ENCODE measurements around the gene SHISAL1. TPM values are rescaled to one million over a fixed set of nuclear protein-coding genes. Genes with fewer than 3 reads are reported as not detected.

Gene SHISAL1
- total RNA-seq, 1 experiment from 2014 or later: 2.9 TPM

DNA sequence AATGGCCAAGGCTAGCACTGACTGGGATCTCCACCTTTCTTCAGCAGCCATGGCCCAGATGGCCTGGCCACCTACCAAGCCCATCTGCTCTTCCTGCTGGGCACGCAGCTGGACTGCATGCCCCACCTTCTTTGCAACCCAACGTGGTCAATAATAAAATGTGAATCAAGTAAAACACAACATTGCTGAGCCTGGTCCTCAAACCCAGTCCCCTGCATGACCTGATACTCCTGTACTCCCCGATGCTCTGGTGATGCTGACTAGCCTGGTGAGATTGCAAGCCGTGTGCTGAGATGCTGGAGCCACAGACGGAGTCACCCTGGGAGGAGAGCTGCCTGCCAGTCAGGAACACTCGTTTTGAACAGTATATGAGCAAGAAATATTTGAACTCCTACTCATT is 98.0 kb downstream of the SHISAL1 start:
- H3K4me2 ChIP-seq (ENCODE audit: insufficient read depth, insufficient read length, low read length): no peak overlapping the region
- H2BK120ac ChIP-seq (ENCODE audit: low read depth, low read length, poor library complexity, severe bottlenecking): no peak overlapping the region
- H3K79me2 ChIP-seq (ENCODE audit: insufficient read depth, low read length): no peaks in the 10 kb centered on the region
- no peak overlapping the region for H2BK15ac ChIP-seq (ENCODE audit: low read depth, low read length)
- H3K4me1 Mint-ChIP-seq: peaks cover 0 to 4% of the 10 kb centered on the region in 2 experiments; a peak in 2 of 4 replicates
- H3K27me3 Mint-ChIP-seq (ENCODE audit: low read depth): peaks cover 10% of the 10 kb centered on the region
- no peak overlapping the region for H4K5ac ChIP-seq (ENCODE audit: insufficient read length, low read depth, low read length)
- H4K20me1 ChIP-seq (ENCODE audit: control insufficient read depth, insufficient read depth, insufficient read length): no peaks in the 10 kb centered on the region
- H3K23me2 ChIP-seq (ENCODE audit: insufficient read length, low read depth, low read length, poor library complexity, severe bottlenecking): no peaks in the 10 kb centered on the region
- H2BK5ac ChIP-seq (ENCODE audit: insufficient read length, low read length): no peak overlapping the region
- no peaks in the 10 kb centered on the region for H3K9me3 ChIP-seq (ENCODE audit: control insufficient read depth, low read depth, low read length)
- no peaks in the 10 kb centered on the region for H3K79me1 ChIP-seq (ENCODE audit: insufficient read depth, low read depth, low read length, poor library complexity, severe bottlenecking)
- H4K91ac ChIP-seq (ENCODE audit: insufficient read length, low read depth, low read length): no peak overlapping the region
- no peak overlapping the region for H3K56ac ChIP-seq (ENCODE audit: insufficient read length, low read depth, low read length)
- H3K36me3 Mint-ChIP-seq (ENCODE audit: insufficient read depth in 1 of 3, low read depth in 3 of 3): no peaks in the 10 kb centered on the region
- H3K9ac ChIP-seq (ENCODE audit: extremely low read depth, insufficient read length, low read length): no peak overlapping the region
- DNase-seq: no peak
- H2BK20ac ChIP-seq (ENCODE audit: low read depth, low read length, poor library complexity, severe bottlenecking): no peak overlapping the region
- no peak overlapping the region for H3K14ac ChIP-seq (ENCODE audit: insufficient read depth, low read length)
- H4K8ac ChIP-seq (replicated peaks; ENCODE audit: insufficient read length, low read depth, low read length): no peak overlapping the region
- TF ChIP-seq, protein P1, sequence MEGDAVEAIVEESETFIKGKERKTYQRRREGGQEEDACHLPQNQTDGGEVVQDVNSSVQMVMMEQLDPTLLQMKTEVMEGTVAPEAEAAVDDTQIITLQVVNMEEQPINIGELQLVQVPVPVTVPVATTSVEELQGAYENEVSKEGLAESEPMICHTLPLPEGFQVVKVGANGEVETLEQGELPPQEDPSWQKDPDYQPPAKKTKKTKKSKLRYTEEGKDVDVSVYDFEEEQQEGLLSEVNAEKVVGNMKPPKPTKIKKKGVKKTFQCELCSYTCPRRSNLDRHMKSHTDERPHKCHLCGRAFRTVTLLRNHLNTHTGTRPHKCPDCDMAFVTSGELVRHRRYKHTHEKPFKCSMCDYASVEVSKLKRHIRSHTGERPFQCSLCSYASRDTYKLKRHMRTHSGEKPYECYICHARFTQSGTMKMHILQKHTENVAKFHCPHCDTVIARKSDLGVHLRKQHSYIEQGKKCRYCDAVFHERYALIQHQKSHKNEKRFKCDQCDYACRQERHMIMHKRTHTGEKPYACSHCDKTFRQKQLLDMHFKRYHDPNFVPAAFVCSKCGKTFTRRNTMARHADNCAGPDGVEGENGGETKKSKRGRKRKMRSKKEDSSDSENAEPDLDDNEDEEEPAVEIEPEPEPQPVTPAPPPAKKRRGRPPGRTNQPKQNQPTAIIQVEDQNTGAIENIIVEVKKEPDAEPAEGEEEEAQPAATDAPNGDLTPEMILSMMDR (conservative IDR thresholded peaks at IDR 0.05): no peak
- no peak overlapping the region for H2AFZ ChIP-seq (ENCODE audit: low read length)
- no peaks in the 10 kb centered on the region for H3K27me3 ChIP-seq (ENCODE audit: insufficient read depth, low read length)
- H3K27ac ChIP-seq (ENCODE audit: insufficient read length, low read depth, low read length): no peak overlapping the region
- H3K18ac ChIP-seq (ENCODE audit: insufficient read length, low read depth, low read length): no peak overlapping the region
- no CpG with 5 or more reads among the region's 6 CpGs for WGBS (ENCODE audit: extremely low coverage, insufficient read length, low lambda C conversion rate)
- no peak overlapping the region for H2BK12ac ChIP-seq (ENCODE audit: insufficient read length, low read depth, low read length)
- no peak overlapping the region for H3T11ph ChIP-seq (ENCODE audit: low read length)
- no peak overlapping the region for H2AK5ac ChIP-seq (ENCODE audit: insufficient read length, low read length)
- H3K4ac ChIP-seq (ENCODE audit: low read depth, low read length): no peak overlapping the region
- no peak overlapping the region for H3K27ac Mint-ChIP-seq
- H3K4me1 ChIP-seq (ENCODE audit: insufficient read depth, low read length): no peaks in the 10 kb centered on the region
- H3K4me3 Mint-ChIP-seq: no peak overlapping the region
- no peak overlapping the region for H3K23ac ChIP-seq (ENCODE audit: insufficient read length, low read depth, low read length)
- peaks cover 0 to 6% of the 10 kb centered on the region in 2 experiments; a peak in 1 of 5 replicates for H3K9me3 Mint-ChIP-seq
